ENCODE data around the gene FOXI1.

The FOXI1 gene

DNA sequence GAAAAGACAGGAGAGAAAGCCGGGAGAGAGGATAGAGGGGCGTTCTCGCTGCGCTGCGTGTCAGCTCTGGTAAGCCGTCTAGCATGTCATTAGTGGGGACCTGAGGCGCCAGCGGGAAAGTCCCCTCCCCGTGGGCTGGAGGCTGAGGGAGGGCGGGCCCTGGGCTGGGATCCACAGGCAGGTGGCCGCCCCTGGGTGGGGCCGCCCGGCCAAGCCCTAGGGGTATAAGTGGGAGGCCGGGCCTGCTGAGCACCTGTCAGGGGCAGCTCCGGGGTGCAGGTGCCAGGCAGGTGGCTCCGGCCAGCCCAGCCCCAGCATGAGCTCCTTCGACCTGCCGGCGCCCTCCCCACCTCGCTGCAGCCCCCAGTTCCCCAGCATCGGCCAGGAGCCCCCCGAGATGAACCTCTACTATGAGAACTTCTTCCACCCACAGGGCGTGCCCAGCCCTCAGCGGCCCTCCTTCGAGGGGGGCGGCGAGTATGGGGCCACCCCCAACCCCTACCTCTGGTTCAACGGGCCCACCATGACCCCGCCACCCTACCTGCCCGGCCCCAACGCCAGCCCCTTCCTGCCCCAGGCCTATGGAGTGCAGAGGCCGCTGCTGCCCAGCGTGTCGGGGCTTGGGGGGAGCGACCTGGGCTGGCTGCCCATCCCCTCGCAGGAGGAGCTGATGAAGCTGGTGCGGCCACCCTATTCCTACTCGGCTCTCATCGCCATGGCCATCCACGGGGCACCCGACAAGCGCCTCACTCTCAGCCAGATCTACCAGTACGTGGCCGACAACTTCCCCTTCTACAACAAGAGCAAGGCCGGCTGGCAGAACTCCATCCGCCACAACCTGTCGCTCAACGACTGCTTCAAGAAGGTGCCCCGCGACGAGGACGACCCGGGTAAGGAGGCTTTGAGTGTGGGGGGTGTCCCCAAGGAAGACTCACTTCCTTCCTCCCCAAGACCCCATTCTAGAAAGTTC is at the start of gene FOXI1:
FOXI1 (plus strand) TSS at position 256 of the 970 bp plus-strand sequence; CDS start at position 317, 61 bp downstream.
- DNase-seq = no peak

DNA sequence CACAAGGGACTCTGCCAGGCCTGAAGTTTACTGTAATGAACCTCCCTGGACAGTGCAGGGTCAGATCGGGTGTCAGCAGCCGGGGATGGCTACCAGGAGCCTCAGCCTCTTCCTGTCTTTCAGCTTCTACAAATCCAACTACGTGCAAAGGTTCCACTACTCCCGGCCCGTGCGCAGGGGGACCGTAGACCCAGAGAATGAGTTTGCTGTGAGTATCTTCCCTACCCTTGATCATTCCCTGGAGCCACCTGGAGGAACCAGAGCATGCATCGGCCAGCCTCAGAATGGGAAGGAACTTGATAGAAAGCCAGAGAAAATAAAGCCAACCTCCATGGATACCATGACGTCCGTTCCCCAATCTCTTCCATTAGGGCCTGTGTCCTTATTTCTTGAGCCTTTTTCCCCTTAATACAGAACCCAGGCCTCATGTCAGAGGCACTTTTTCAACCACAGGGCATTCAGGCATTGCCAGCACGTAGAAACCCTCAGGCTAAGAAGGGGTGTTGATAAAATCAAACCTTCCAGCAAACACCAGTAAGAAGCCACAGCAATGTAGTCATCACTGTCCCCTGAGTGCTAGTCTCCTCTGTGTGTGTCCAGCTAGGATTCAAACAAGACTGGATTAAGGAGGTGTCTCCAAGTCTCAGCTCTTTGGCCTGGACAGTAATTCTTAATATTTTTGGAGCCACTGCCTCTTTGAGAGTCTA is 49.0 kb upstream of the FOXI1 start:
- no peak for DNase-seq

DNA sequence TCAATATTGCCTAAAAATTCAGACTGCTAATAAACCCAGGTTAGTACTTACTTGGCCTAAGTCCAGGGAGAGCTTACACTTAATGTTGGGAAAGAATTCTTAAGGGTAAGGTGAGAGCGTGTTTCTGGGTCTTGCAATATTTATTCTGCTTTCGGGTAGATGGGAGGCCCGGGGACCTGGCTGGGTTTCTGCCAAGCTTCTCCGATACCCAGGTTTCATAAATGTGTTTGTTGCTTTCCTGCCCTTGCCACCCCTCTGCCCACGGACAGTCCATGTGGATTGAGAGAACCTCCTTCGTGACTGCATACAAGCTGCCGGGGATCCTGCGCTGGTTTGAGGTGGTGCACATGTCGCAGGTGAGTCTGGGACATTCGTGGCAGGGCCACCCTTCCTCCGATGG is 48.4 kb upstream of the FOXI1 start:
- no peak for DNase-seq

DNA sequence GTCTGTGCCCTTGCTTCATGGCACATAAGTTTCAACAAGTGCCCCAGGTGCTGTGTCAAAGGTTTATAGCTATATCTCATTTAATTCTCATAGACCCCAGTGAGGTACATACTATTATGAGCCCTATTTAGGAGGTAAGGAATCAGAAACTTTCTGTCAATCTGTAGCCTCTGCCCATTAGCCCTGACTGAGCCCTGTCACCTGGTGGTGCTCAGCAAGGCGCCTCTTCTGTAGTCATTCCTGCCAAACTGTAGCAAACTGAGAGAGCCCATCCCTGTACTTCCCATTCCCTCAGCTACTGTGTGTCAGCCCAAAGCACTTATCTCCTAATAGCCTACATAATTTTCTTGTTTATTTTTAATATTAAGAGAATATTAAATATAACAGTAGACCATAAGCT is 46.5 kb upstream of the FOXI1 start:
- no peak for DNase-seq

DNA sequence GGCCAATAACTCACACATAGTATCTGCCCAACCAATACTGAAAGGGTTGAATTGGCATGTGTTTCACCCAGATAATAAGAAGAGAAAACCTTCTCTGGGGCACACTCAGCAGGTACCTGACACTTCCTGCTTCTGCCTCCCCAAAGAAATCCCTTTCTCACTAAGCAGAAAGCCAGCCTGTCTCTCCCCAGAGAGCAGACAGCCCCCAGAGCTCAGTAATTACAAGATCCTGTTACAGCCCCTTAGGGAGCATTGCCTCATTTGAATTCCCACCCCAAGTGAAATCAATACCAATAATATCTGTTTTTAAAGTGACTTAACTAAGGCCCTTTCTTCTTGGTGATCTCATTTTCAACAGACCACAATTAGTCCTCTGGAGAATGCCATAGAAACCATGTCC is 38.5 kb upstream of the FOXI1 start:
- no peak for DNase-seq

DNA sequence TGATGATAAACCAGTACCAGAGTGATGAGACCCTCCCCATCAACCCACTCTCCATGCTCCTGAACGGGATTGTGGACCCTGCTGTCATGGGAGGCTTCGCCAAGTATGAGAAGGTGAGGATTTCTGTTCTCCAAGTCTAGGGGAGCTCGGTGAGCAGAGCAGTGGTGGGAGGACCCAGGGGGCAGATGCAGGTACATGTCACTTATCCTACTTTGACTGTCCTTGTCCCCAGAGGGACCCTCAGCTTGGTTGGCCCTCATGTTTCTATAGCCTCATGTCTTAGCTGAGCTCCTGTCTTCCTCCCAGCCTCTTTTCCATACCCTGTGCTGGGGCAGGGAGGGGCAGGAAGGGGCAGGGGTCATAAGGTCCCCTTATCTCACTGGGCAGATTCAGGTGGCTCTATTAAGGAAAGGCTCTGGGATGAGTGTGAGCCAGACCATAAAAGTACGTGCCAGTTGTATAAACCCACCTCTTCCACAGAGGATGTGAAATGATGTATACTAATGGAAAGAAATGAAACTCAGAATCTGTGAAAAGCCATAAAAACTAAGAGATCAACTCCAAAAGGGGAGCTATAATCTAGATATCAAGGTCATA is 38.0 kb upstream of the FOXI1 start:
- no peak for DNase-seq

DNA sequence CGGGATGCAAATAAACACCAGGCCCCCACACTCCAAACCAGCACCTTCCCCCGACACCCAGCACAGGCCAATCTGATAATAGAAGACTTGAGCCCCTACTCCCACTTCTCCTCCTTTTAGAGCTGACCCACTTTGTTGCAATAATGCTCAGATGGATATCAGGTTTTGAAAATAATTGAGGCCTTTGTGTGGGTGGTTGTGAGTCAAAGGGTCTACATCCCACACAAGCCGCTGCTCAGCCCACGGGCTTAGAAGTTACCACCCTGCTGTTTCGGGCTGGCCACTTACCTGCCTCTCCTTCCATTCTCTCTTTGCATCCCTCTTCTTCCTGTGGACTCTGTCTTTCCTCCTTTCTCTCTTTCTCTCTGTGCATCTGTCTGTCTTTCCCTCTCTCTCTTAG is 36.2 kb upstream of the FOXI1 start:
- DNase-seq = no peak

DNA sequence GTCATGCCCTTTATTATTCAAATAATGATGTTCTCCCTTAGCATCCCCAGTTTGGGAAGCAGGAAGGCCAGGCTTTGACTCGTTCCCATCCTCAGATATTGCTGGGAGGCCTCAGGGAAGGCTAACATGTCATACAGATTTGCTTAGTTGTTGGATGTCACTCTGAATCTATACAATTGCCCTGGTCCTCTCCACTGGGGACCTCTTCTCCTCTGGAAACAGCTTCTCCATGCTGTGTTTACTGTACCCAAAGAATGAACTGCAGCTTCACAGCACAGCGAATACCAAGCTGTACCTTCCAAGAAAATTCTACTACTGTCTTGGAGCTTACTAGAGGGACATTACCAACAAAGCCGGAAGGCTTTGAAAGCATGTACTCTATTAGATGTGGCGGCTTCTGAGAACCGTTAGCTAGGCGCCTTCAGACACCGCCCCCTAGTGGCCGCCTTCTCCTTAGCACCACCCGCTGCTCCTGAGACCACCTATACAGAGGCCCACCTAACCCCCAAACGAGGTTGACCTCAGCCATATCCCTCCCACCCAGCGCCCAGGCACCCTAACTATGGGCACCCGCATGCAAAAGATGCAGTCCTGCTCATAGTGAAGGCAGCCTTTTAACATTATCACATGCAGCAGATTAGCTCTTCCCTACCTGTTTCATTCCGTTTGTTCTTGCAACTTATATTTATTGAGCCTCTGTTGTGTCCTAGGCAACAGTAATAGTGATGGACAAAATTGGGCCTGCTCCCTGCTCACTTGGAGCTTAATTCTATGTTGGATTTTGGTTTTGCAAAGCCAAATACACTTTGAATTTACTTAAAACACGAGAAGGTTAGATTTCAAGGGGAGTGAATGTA is 34.9 kb upstream of the FOXI1 start:
- DNase-seq = no peak

DNA sequence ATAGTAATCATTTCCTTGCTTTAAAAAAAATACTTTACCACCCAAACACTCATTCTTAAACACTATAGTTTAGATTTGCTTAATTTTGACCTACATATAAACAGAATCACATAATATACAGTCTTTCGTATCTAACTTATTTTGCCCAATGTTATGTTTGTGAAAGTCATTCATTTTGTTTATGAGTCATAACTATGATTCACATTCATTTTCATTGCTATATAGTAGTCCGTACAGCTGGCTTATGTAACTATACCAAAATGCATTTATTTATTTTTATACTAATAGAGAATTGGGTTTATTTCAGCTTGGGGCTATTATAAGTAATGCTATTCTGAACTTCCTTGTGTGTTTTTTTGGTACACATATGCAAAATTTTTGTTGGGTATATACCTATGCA is 33.9 kb upstream of the FOXI1 start:
- DNase-seq = no peak

DNA sequence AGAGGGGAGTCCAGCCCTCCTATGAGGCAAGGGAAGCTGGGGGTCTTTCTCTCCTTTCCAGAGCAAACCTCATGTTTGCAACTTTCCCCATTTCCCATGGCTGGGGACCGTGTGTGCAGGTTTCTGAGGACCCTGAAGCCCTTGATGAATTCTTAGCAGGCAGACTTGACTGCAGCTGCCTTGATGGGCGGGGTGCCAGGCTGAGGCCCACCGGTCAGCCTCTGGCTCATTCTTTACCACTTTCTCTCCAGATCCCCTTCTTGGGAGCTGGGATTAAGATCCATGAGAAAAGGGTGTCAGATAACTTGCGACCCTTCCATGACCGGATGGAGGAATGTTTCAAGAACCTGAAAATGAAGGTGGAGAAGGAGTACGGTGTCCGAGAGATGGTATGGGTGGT is 30.0 kb upstream of the FOXI1 start:
- no peak for DNase-seq

DNA sequence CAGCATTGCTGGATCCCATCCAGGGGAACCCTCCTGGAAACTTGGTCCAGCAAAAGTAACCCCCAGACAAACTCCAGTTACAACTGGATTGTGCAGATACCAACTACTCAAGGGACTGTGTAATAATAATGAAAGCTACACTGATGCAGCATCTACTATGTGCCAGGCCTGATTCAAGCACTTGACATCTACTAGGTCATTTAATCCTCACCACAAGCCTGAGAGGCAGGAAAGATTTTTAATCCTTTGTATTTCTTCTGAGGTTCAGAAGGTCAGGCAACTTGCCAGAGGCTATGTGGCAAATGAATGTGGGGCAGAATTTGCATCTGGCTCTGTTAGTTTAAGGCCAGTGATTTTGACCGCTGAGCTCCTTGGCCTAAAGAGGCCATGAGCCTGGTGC is 29.5 kb upstream of the FOXI1 start:
- no peak for DNase-seq

DNA sequence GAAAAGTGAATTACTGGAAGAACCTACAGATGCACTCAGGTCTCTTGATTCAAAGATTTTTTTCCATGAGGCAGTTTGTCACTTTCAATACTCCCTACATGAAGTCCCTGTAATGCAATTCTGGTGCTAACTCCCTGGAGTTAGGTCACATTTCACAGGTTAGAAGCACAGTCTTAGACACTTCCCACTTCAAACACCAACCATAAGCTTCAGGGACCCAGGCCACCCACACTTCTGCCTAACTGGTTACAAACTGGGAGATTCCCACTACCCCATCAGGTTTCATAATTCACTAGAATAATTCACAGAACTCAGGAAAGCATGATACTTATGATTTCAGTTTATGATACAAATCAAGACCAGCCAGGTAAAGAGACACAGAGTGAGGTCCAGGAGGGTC is 29.0 kb upstream of the FOXI1 start:
- no peak for DNase-seq

DNA sequence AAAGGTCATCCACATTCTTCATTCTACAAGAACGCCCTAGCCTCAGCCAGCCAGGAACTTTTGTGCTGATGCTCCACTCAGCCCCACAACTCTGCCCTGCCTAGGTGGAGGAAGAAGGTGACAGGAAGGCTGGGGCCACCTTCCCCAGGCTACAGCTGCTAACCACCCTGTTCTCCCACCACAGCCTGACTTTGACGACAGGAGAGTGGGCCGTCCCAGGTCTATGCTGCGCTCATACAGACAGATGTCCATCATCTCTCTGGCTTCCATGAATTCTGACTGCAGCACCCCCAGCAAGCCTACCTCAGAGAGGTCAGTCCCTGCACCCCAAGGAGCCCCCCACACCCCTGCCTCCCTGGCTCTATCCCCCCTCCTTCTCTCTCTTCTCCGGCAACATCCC is 28.2 kb upstream of the FOXI1 start:
- no peak for DNase-seq

DNA sequence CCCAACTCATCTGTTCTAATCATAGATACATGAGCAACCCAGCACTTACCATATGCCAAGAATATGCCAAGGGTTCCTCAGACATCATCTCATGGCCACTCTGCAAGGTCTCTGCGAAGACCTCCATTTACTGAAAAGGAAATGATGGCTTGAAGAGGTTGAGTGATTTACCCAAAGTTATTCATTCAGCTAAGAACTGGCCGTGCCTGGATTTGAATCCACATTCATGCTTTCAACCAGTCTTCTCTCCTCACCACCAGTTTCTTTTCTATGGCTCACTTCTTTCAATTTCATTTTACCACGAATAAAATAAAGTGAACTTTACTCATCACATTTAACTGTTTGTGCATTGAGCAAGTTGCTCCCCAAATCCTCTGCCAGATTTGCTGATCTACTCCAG is 27.2 kb upstream of the FOXI1 start:
- DNase-seq = no peak

DNA sequence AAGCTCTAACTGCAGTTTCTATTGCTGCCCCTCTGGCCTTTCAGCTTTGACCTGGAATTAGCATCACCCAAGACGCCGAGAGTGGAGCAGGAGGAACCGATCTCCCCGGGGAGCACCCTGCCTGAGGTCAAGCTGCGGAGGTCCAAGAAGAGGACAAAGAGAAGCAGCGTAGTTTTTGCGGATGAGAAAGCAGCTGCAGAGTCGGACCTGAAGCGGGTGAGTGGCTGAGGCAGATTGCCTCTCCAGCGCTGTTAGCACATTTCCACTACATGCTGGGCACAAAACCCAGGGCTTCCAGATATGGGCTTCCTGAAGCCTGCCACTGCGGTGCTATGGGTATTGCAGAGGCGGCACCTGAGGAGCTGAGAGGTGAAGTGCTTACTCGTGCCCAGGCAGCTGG is 26.8 kb upstream of the FOXI1 start:
- no peak for DNase-seq

DNA sequence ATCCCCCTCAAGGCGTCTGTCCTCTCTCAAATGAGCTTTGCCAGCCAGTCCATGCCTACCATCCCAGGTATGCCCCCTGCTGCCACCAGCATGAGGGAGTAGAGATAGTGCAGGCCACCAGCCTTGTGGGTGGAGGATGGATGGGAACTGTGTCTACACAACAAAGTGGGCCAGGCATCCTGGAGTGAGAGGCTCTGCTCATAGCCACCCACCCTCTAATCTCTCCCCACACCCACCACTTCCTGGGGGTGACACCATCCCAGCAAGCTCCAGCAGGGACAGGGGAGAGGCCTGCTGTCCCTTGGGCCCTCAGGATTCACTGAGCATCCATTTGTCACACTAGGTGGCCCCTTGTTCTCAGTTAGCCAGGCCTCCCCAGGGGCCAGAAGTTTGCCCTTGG is 25.5 kb upstream of the FOXI1 start:
- DNase-seq = no peak

DNA sequence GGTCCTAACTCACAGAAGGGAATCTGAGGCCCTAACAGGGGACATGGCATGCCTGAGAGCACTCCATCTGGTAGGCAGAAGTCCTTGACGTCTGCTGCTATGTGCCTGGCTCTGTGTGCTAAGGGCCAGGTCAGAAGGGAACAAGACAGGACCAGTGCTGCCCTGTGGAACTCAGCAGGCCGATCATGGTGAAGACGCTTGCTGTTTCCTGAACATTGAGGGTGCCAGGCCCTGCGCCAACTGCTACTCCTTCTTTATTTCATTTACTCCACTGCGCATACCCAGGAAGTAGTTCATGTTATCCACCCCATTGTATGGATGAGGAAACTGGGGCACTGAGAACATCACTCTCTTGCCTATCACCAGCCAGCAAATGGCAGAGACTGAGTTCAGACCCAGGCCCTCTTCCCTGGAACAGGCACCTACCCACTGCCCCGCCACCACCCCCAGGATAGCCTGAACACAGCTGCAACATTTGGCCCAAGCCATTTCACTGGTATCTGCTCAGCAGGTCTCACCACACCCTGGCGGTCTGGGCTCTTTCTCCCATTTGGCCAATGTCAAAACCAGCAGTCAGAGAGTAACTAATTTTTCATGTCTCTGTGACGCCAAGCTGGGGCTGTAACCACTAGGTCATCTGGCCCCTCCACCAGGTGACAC is 24.8 kb upstream of the FOXI1 start:
- DNase-seq = no peak

DNA sequence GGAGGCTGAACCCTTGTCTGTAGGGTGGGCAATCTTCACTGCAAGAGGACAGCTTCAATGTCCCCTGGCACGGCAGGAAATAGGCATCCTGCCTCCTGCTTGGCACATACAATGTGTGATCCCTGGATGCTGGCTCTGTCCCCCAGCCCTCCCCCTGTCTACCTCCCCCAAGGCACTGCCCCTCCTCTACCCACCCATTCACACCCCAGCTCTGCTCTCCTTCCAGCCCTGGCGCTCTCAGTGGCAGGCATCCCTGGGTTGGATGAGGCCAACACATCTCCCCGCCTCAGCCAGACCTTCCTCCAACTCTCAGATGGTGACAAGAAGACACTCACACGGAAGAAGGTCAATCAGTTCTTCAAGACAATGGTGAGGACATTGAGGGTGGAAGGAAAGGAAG is 24.1 kb upstream of the FOXI1 start:
- no peak for DNase-seq

DNA sequence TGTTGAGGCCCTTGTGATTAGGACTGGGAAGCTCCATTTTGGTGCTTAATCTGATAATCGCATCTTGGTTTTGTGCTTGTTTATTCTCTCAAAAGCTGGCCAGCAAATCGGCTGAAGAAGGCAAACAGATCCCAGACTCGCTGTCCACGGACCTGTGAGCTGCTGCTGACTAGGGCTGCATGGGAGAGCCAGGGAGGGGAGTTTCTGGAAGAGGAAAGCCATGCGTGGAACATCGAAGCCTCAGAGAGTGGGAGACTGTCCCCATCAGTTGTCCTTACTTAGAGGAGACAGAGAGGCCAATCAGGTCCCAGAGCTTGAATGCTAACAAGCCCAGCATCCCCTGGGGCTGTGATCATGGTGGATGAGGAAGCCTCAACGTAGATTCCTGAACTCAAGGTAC is 23.0 kb upstream of the FOXI1 start:
- no peak for DNase-seq

DNA sequence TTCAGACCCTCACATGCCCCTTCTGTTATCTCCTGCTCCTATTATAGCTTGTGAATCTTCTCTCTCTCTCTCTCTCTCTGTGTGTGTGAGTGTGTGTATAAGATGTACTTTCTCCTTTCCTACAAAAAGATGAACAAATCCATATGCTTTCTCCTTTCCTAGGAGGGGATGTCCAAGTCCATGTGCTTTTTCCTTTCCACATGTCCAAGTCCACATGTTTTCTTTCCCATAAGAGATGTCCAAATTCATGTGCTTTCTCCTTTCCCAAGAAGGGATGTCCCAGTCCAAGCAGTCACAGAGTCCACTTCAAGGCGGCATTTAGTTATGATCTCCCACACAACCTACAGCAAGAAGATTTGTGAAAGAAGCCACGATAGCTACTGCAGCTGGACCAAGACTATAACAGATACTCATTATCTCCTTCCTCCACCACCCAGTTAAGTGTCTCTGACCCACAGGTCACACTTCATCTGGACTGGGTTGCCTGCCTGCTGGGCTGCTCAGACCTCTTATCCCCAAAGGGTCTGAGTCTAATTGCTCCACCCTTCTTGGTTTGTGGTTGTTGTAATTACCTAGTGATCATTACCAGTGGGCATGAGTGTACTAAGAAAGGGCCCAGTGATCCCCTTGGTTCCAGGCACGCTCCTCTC is 18.4 kb upstream of the FOXI1 start:
- no peak for DNase-seq

DNA sequence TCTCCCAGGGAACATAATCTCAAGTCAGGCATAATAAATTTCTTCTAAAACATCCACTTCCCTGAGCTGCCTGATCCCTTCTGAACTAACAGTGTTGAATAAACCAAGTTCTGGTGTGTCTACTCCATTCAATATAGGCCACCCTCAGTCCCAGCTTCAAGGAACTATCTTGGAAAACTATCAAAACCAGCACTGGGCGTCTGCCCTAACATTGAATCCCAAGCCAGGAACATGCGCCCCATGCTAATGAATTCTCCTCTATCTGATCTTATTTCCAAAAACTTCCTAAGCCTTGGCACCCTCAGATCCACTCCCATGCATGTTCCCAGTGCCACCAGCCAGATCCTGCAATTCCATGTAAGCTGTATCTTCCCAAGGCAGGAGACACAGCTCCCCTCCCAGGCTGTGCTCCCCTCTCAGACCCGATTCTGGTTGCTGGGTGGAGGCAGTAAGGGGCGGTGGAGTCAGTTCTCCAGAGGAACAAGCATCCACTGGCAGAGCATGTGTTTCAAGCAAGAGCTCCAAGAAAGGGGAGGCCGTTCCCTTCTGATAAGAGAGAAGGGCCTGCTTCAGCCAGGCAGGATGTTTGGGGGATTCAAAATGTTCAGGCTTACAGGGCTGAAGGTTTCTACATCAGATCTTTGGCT is 13.1 kb upstream of the FOXI1 start:
- no peak for DNase-seq
